ENCODE data around the gene ZNF430. TPM values are rescaled to one million over a fixed set of nuclear protein-coding genes. Genes with fewer than 3 reads are reported as not detected.

Gene ZNF430
- total and polyA plus RNA-seq, 2 of the 8 experiments (the other 6 are each of a cell fraction or from before 2014, with no cell fraction given) = 4.1 to 16.1 TPM

GRCh38 chr19:21109116-21109515 lies 88.7 kb downstream of the ZNF430 start:
- Histone ChIP-seq H2AK5ac (ENCODE audit: low read depth, low read length) (no peak overlapping the region), H3K27me3 (replicated peaks in 1 of 4; ENCODE audit: control insufficient read depth in 3 of 4, extremely low read depth in 1 of 4, insufficient read depth in 3 of 4, low read length in 3 of 4) (no peaks in the 10 kb centered on the region), H3K4me3 (ENCODE audit: extremely low read depth in 1 of 4, insufficient read depth in 2 of 4, low read depth in 3 of 4, low read length in 4 of 4) (no peak overlapping the region), H3K4me2 (ENCODE audit: insufficient read depth in 1 of 2, low read depth in 2 of 2, low read length in 2 of 2) (no peak overlapping the region), H2BK5ac (ENCODE audit: low read depth, low read length) (no peak overlapping the region), H2BK15ac (ENCODE audit: low read length) (no peak overlapping the region), H3K18ac (ENCODE audit: extremely low read depth, low read length) (no peak overlapping the region), H3K14ac (ENCODE audit: insufficient read length) (no peak overlapping the region), H3K23ac (ENCODE audit: insufficient read length) (no peak overlapping the region), H3K4me1 (replicated peaks in 1 of 4; ENCODE audit: control insufficient read depth in 3 of 4, insufficient read depth in 4 of 4, low read length in 3 of 4) (no peaks in the 10 kb centered on the region), H2BK12ac (ENCODE audit: low read depth, low read length) (no peak overlapping the region), H3K79me1 (ENCODE audit: low read depth, low read length) (no peaks in the 10 kb centered on the region; the same call in 1 of the 2 replicates), H3K56ac (replicated peaks; ENCODE audit: insufficient read length, low read depth, low read length) (no peak overlapping the region), H4K5ac (ENCODE audit: insufficient read length, low read depth, low read length) (no peak overlapping the region), H2BK20ac (ENCODE audit: low read length) (no peak overlapping the region), H3K9ac (replicated peaks in 1 of 4; ENCODE audit: extremely low read depth in 1 of 4, low read depth in 3 of 4, low read length in 3 of 4) (no peak overlapping the region), H3K4ac (replicated peaks; ENCODE audit: insufficient read length, low read depth, low read length) (no peak overlapping the region), H4K8ac (ENCODE audit: extremely low read depth, insufficient read depth, low read length) (no peak overlapping the region), H3K36me3 (ENCODE audit: control insufficient read depth in 2 of 4, insufficient read depth in 4 of 4, low read length in 3 of 4) (peaks cover 0 to 29% (median 10%) of the 10 kb centered on the region in 4 experiments; a peak in 6 of 8 replicates), H2AFZ (ENCODE audit: low read length) (no peak overlapping the region), H3K23me2 (ENCODE audit: low read depth, low read length) (no peaks in the 10 kb centered on the region), H4K20me1 (replicated peaks in 1 of 2; ENCODE audit: control insufficient read depth in 1 of 2, insufficient read depth in 2 of 2, low read length in 2 of 2) (peaks cover 0 to 1% of the 10 kb centered on the region in 2 experiments), H3K79me2 (ENCODE audit: control insufficient read depth in 1 of 2, insufficient read depth in 2 of 2, low read length in 2 of 2) (peaks cover 0 to 40% of the 10 kb centered on the region in 2 experiments; a peak in 2 of 4 replicates), H3K27ac (ENCODE audit: low read depth, low read length) (no peak overlapping the region), H2BK120ac (replicated peaks; ENCODE audit: low read depth, low read length) (no peak overlapping the region), H3K9me3 (ENCODE audit: insufficient read depth in 2 of 2, low read depth in 1 of 2, low read length in 1 of 2) (no peaks in the 10 kb centered on the region), H4K91ac (replicated peaks; ENCODE audit: insufficient read length, low read length) (no peak overlapping the region)
- POLR2A ChIA-PET (ENCODE audit: partially characterized antibody) = interaction anchor here (0.7 kb wide), 1 partner anchor 11 kb away, joined by 3 read pairs; no protein-coding TSS in a partner anchor
- TF ChIP-seq TBP (IDR thresholded peaks at IDR 0.05; ENCODE audit: low read depth, low read length) = no peak
- no peak for TF ChIP-seq CREB1 (IDR thresholded peaks at IDR 0.05)
- no peak for TF ChIP-seq RBBP5 (IDR thresholded peaks at IDR 0.05; ENCODE audit: borderline replicate concordance, low read depth, low read length)
- TF ChIP-seq CEBPB (IDR thresholded peaks at IDR 0.05; ENCODE audit: low read depth, low read length) = no peak
- no peak for DNase-seq (ENCODE audit: low read depth in 1 of 2, low spot score in 2 of 2)
- FAIRE-seq = no peak
- CTCF ChIA-PET (ENCODE audit: partially characterized antibody) = interaction anchor here (0.9 kb wide), 1 partner anchor 10 kb away, joined by 4 read pairs; no protein-coding TSS in a partner anchor

Small RNA genes lying within 50 kb of the gene (small RNA-seq; reads per million reads assigned to genes)
- not detected for gene AC008739.3 (ENCODE audit: insufficient read depth)

Other genes starting within 250 kb of the ZNF430 start
- gene ZNF66, start 244.4 kb upstream of the ZNF430 start, total RNA-seq (2021; fragmentation: NEBNext Ultra II Directional; extraction: Animal tissue kit (Norgen Biotek cat#: 25700)) = 53.5 and 59.7 TPM in 2 replicates
- gene ZNF66, start 244.4 kb upstream of the ZNF430 start, polyA plus RNA-seq (2011; rRNA removed) = 11.4 and 13.3 TPM in 2 replicates
- 22.2 and 23.1 TPM in 2 replicates for gene ZNF85, start 97.4 kb upstream of the ZNF430 start, total RNA-seq (2021; fragmentation: NEBNext Ultra II Directional; extraction: Animal tissue kit (Norgen Biotek cat#: 25700))
- gene ZNF85, start 97.4 kb upstream of the ZNF430 start, polyA plus RNA-seq (2011; rRNA removed) = 6.1 and 7.6 TPM in 2 replicates
- 71.8 and 74.2 TPM in 2 replicates for gene ZNF714, start 61.5 kb downstream of the ZNF430 start, total RNA-seq (2021; fragmentation: NEBNext Ultra II Directional; extraction: Animal tissue kit (Norgen Biotek cat#: 25700))
- gene ZNF714, start 61.5 kb downstream of the ZNF430 start, polyA plus RNA-seq (2011; rRNA removed) = 12.0 and 16.4 TPM in 2 replicates
- gene ZNF431, start 121.4 kb downstream of the ZNF430 start, total RNA-seq (2021; fragmentation: NEBNext Ultra II Directional; extraction: Animal tissue kit (Norgen Biotek cat#: 25700)) = 43.2 and 47.3 TPM in 2 replicates
- gene ZNF431, start 121.4 kb downstream of the ZNF430 start, polyA plus RNA-seq (2011; rRNA removed) = 6.7 and 7.8 TPM in 2 replicates